HepG2 (cell line): Measurements from ENCODE around the gene MLH1. TPM values are rescaled to one million over a fixed set of nuclear protein-coding genes. Genes with fewer than 3 reads are reported as not detected.

Source experiments
- ATAC-seq: fragments of 200-7000 bp; cut with Tn5 transposase; 3 replicates; pipeline ENCODE4 v1.9.1; 2020; ENCODE audit warnings: mild to moderate bottlenecking, moderate library complexity
- BruUV-seq: library from RNA; stranded (reverse); fragments of 400-500 nt; replicated peaks from 2 replicates; lab custom pipeline; 2021; lab: Mats Ljungman, UMichigan
- CTCF ChIA-PET: fragments of 300-600 bp; formaldehyde crosslinking; extraction: SDS; loops from one replicate; lab custom pipeline; 2021; ENCODE audit warnings: low total read pairs, inconsistent platforms, low intra/inter-chr PET ratio; lab: Yijun Ruan, JAX
- POLR2A ChIA-PET: fragments of 350-600 bp; sonication (Branson Sonifier 250); formaldehyde crosslinking; loops from one replicate; lab custom pipeline; 2020; ENCODE audit warnings: antibody characterized with exemption, inconsistent platforms; lab: Yijun Ruan, JAX
- DNase-seq: peaks from one replicate; pipeline ENCODE4 v3.0.0-alpha.2; 2015; ENCODE audit warnings: low spot score
- FAIRE-seq: peaks from 3 replicates; lab custom pipeline; 2011; peaks lifted over from hg19 to GRCh38; lab: Jason Lieb, UNC
- H2AFZ ChIP-seq: one replicate; pipeline ENCODE4 v1.6.1; 2011; ENCODE audit warnings: low read length, inconsistent platforms
- H3K27ac ChIP-seq: fragments of 300-600 bp; 3 replicates; pipeline ENCODE4 v1.8.0; 2011; ENCODE audit warnings: mixed run types, mild to moderate bottlenecking, mixed read lengths, low read length, inconsistent platforms; ENCODE audit not compliant: insufficient read depth; ENCODE audit errors: extremely low read length
- H3K27me3 ChIP-seq, 2 experiments: fragments of 200-600 bp in 1 of 2; 2 replicates in 1 of 2; 3 replicates in 1 of 2; pipeline versions ENCODE4 v1.6.0 to v1.8.0; 2011; ENCODE audit warnings: low read length in 2 of 2, mild to moderate bottlenecking in 2 of 2, moderate library complexity in 2 of 2, inconsistent platforms in 1 of 2; ENCODE audit not compliant: insufficient read depth in 2 of 2, control insufficient read depth in 1 of 2
- H3K36me3 ChIP-seq, 2 experiments: fragments of 200-600 bp in 1 of 2; replicated peaks in 1 of 2; 2 replicates in 1 of 2; 3 replicates in 1 of 2; pipeline versions ENCODE4 v1.5.1 to v1.8.0; 2011; ENCODE audit warnings: low read length in 2 of 2, inconsistent platforms in 1 of 2; ENCODE audit not compliant: insufficient read depth in 2 of 2, control insufficient read depth in 1 of 2
- H3K4me1 ChIP-seq: 2 replicates; pipeline ENCODE4 v1.5.1; 2012; ENCODE audit warnings: low read length, inconsistent platforms; ENCODE audit not compliant: insufficient read depth
- H3K4me2 ChIP-seq: 2 replicates; pipeline ENCODE4 v1.6.0; 2011; ENCODE audit warnings: low read depth, low read length, inconsistent platforms
- H3K4me3 ChIP-seq, 3 experiments: fragments of 200-600 bp in 1 of 3; sonication (generic), shearing (Covaris generic) in 1 of 3; replicated peaks in 1 of 3; 2 replicates each; pipeline ENCODE4 v1.5.1; 2011 to 2016; ENCODE audit warnings: low read length in 3 of 3, inconsistent platforms in 2 of 3, low read depth in 2 of 3, mild to moderate bottlenecking in 2 of 3, control low read depth in 1 of 3, mixed read lengths in 1 of 3; ENCODE audit not compliant: insufficient read depth in 1 of 3
- H3K79me2 ChIP-seq: one replicate; pipeline ENCODE4 v1.6.1; 2011; ENCODE audit warnings: low read length, inconsistent platforms; ENCODE audit not compliant: insufficient read depth
- H3K9ac ChIP-seq: 2 replicates; pipeline ENCODE4 v1.6.0; 2011; ENCODE audit warnings: mild to moderate bottlenecking, low read depth, low read length, inconsistent platforms; ENCODE audit not compliant: insufficient read depth
- H3K9me3 ChIP-seq: 2 replicates; pipeline ENCODE4 v1.5.1; 2012; ENCODE audit warnings: mild to moderate bottlenecking, low read length
- H4K20me1 ChIP-seq: 2 replicates; pipeline ENCODE4 v1.6.0; 2011; ENCODE audit warnings: inconsistent platforms, mild to moderate bottlenecking, low read length, moderate library complexity; ENCODE audit not compliant: insufficient read depth
- ATM ChIP-seq: fragments of 450-650 bp; IDR thresholded peaks from 2 replicates; pipeline ENCODE4 v1.7.1; 2017; ENCODE audit warnings: mild to moderate bottlenecking, borderline replicate concordance
- DBP ChIP-seq: sonication (generic); formaldehyde crosslinking; IDR thresholded peaks from 2 replicates; pipeline ENCODE4 v1.4.0; 2020; ENCODE audit warnings: missing genetic modification reagents; ENCODE audit errors: not compliant biosample characterization
- GFI1 ChIP-seq: sonication (generic); formaldehyde crosslinking; IDR thresholded peaks from 2 replicates; pipeline ENCODE4 v1.5.0; 2020; ENCODE audit warnings: missing genetic modification reagents, mild to moderate bottlenecking, borderline replicate concordance
- NCOA2 ChIP-seq: sonication (generic); formaldehyde crosslinking; IDR thresholded peaks from 2 replicates; pipeline ENCODE4 v1.8.0; 2022; ENCODE audit warnings: inconsistent platforms
- SMARCC2 ChIP-seq: fragments of 450-650 bp; IDR thresholded peaks from 2 replicates; pipeline ENCODE4 v1.6.1; 2017; ENCODE audit warnings: antibody characterized with exemption, mild to moderate bottlenecking
- STAT6 ChIP-seq: sonication (generic); formaldehyde crosslinking; IDR thresholded peaks from 2 replicates; pipeline ENCODE4 v1.4.0; 2020; ENCODE audit warnings: missing genetic modification reagents, mild to moderate bottlenecking, borderline replicate concordance
- ZNF124 ChIP-seq: sonication (generic); formaldehyde crosslinking; IDR thresholded peaks from 2 replicates; pipeline ENCODE4 v1.4.0; 2020; ENCODE audit warnings: missing genetic modification reagents
- ZNF747 ChIP-seq: sonication (generic); formaldehyde crosslinking; IDR thresholded peaks from 2 replicates; pipeline ENCODE4 v1.8.1; 2023; ENCODE audit warnings: missing genetic modification reagents, mild to moderate bottlenecking, borderline replicate concordance
- WGBS: methylation state at CpG from one replicate; pipeline ENCODE4 v1.1.6; 2017; ENCODE audit warnings: low lambda C conversion rate; 5-methylcytosine and 5-hydroxymethylcytosine counted together
- in situ Hi-C: cut with HindIII; loops from 2 replicates; pipeline ENCODE4 v1.10.0; 2017; ENCODE audit warnings: low pct_unique_long_range_greater_than_20kb; ENCODE audit not compliant: extremely low pct_ligation_motif_present
- intact Hi-C: fragments of 100-400 bp; cut with micrococcal nuclease; formaldehyde crosslinking; loops from one replicate; pipeline ENCODE4 v1.10.0; 2022; ENCODE audit not compliant: unreplicated experiment
- polyA plus RNA-seq, 8 experiments: library from polyadenylated mRNA; depleted of rRNA in 3 of 8; stranded (reverse) in 7 of 8; unstranded in 1 of 8; fragments of >200 nt; fragmentation: Illumina TruSeq in 4 of 8; extraction: Trizol in 4 of 8; gene quantifications; 2 replicates each; pipeline versions ENCODE4 v1.2.1 to v1.2.3, GENCODE V29; 2011 to 2016; ENCODE audit warnings: low read depth in 4 of 8, missing spikeins in 1 of 8, mixed read lengths in 1 of 8; ENCODE audit not compliant: insufficient read depth in 1 of 8
- total RNA-seq, 5 experiments: library from RNA; depleted of rRNA; stranded (reverse); fragments of >200 nt; fragmentation: Illumina TruSeq; extraction: Trizol; gene quantifications; 2 replicates each; pipeline ENCODE4 v1.2.3, GENCODE V29; 2016; ENCODE audit warnings: low read depth in 1 of 5

Gene MLH1
- total and polyA plus RNA-seq, 2 of the 13 experiments (the other 11 are each of a cell fraction or from before 2014, with no cell fraction given) = 29.5 to 70.8 TPM

GRCh38 chr3:37075955-37076354 lies 82.6 kb downstream of the MLH1 start:
- in situ Hi-C loops (no loop called here), intact Hi-C loops (no loop called here)
- H3K79me2 ChIP-seq = no peaks in the 10 kb centered on the region
- no peaks in the 10 kb centered on the region for H3K9me3 ChIP-seq
- FAIRE-seq (no peak), ATAC-seq (no peak), DNase-seq (no peak)
- WGBS = 100% methylated on average over 1 of the region's 1 CpG
- no peaks in the 10 kb centered on the region for H3K4me1 ChIP-seq
- ChIA-PET CTCF (no interaction called here), POLR2A (no interaction called here)
- no TSS peak for BruUV-seq
- H3K4me2 ChIP-seq = no peak overlapping the region
- H3K9ac ChIP-seq = no peak overlapping the region
- H2AFZ ChIP-seq = no peak overlapping the region
- H3K36me3 ChIP-seq = peaks cover 2 to 30% of the 10 kb centered on the region in 2 experiments; a peak in 3 of 5 replicates
- no peak overlapping the region for H3K4me3 ChIP-seq
- no peaks in the 10 kb centered on the region for H3K27me3 ChIP-seq
- TF ChIP-seq ATM (no peak), NCOA2 (CRISPR knock-in tag) (no peak), ZNF747 (CRISPR knock-in tag) (no peak), STAT6 (CRISPR knock-in tag) (no peak), SMARCC2 (no peak), ZNF124 (no peak), GFI1 (CRISPR knock-in tag) (no peak), DBP (CRISPR knock-in tag) (no peak)
- no peaks in the 10 kb centered on the region for H4K20me1 ChIP-seq
- H3K27ac ChIP-seq = no peak overlapping the region
